CD4-positive, CD25-positive, alpha-beta regulatory T cell (primary cell): Measurements from ENCODE around the gene LRRC37A. TPM values are rescaled to one million over a fixed set of nuclear protein-coding genes. Genes with fewer than 3 reads are reported as not detected.
"Not testable (repeated sequence)": the region's sequence is repeated elsewhere in the genome, so short reads cannot be mapped to it uniquely, and the experiment has no call there.

ENCODE experiments used
- ATAC-seq, 2 donors: fragments of 150-1000 bp; cut with Tn5 transposase; one replicate each; pipeline ENCODE4 v1.10.0; 2021; ENCODE audit warnings: low read depth in 2 of 2, moderate number of reproducible peaks in 2 of 2, moderate library complexity in 1 of 2
- DNase-seq, 3 donors: peaks; one replicate each; pipeline versions ENCODE4 v3.0.0 to v3.0.0-alpha.2; 2012 to 2022; ENCODE audit warnings: mixed read lengths in 1 of 3
- H3K27ac ChIP-seq: one replicate; pipeline ENCODE4 v1.7.0; 2013; ENCODE audit warnings: mild to moderate bottlenecking, low read length; ENCODE audit not compliant: insufficient read depth, poor library complexity, severe bottlenecking
- H3K27me3 ChIP-seq: one replicate; pipeline ENCODE4 v1.7.0; 2013; ENCODE audit warnings: low read length; ENCODE audit not compliant: control insufficient read depth, insufficient read depth
- H3K36me3 ChIP-seq: one replicate; pipeline ENCODE4 v1.7.0; 2013; ENCODE audit warnings: mild to moderate bottlenecking, low read length, moderate library complexity; ENCODE audit not compliant: control insufficient read depth, insufficient read depth
- H3K4me1 ChIP-seq: 2 replicates; pipeline ENCODE4 v1.7.0; 2013; ENCODE audit warnings: mild to moderate bottlenecking, low read length; ENCODE audit not compliant: insufficient read depth, control insufficient read depth, poor library complexity, severe bottlenecking
- H3K4me3 ChIP-seq: one replicate; pipeline ENCODE4 v1.7.0; 2013; ENCODE audit warnings: low read depth, mild to moderate bottlenecking, low read length, moderate library complexity
- H3K9me3 ChIP-seq, 2 experiments: 1 replicate in 1 of 2; 2 replicates in 1 of 2; pipeline ENCODE4 v1.7.0; 2013; ENCODE audit warnings: low read length in 2 of 2, mild to moderate bottlenecking in 1 of 2, moderate library complexity in 1 of 2; ENCODE audit not compliant: control insufficient read depth in 2 of 2
- H3K27ac Mint-ChIP-seq, 3 donors: one replicate each; pipeline ENCODE4 v1.8.0; 2020 to 2022; ENCODE audit warnings: mild to moderate bottlenecking in 3 of 3, mixed read lengths in 3 of 3, moderate library complexity in 2 of 3
- H3K27me3 Mint-ChIP-seq: one replicate; pipeline ENCODE4 v1.8.0; 2022; ENCODE audit warnings: mild to moderate bottlenecking, mixed read lengths
- H3K36me3 Mint-ChIP-seq: one replicate; pipeline ENCODE4 v1.8.0; 2020; ENCODE audit warnings: mixed read lengths
- H3K4me1 Mint-ChIP-seq, 4 donors: one replicate each; pipeline ENCODE4 v1.8.0; 2020 to 2022; ENCODE audit warnings: mixed read lengths in 4 of 4, mild to moderate bottlenecking in 1 of 4
- H3K4me3 Mint-ChIP-seq, 4 donors: one replicate each; pipeline ENCODE4 v1.8.0; 2020 to 2022; ENCODE audit warnings: mild to moderate bottlenecking in 4 of 4, mixed read lengths in 4 of 4, moderate library complexity in 3 of 4
- H3K9me3 Mint-ChIP-seq, 7 donors: one replicate each; pipeline ENCODE4 v1.8.0; 2020 to 2022; ENCODE audit warnings: mixed read lengths in 7 of 7, mild to moderate bottlenecking in 3 of 7, moderate library complexity in 2 of 7
- polyA plus RNA-seq, 4 donors: library from polyadenylated mRNA; unstranded; fragments of 300-500 nt; fragmentation: Illumina TruSeq; gene quantifications; one replicate each; pipeline ENCODE4 v1.2.3, GENCODE V29; 2021
- total RNA-seq: library from RNA; stranded (reverse); gene quantifications from one replicate; pipeline ENCODE4 v1.2.3, GENCODE V29; 2022

The LRRC37A gene
- total and polyA plus RNA-seq, 5 donors from 2014 or later = 0.52 to 33.0 (median 1.0) TPM

DNA sequence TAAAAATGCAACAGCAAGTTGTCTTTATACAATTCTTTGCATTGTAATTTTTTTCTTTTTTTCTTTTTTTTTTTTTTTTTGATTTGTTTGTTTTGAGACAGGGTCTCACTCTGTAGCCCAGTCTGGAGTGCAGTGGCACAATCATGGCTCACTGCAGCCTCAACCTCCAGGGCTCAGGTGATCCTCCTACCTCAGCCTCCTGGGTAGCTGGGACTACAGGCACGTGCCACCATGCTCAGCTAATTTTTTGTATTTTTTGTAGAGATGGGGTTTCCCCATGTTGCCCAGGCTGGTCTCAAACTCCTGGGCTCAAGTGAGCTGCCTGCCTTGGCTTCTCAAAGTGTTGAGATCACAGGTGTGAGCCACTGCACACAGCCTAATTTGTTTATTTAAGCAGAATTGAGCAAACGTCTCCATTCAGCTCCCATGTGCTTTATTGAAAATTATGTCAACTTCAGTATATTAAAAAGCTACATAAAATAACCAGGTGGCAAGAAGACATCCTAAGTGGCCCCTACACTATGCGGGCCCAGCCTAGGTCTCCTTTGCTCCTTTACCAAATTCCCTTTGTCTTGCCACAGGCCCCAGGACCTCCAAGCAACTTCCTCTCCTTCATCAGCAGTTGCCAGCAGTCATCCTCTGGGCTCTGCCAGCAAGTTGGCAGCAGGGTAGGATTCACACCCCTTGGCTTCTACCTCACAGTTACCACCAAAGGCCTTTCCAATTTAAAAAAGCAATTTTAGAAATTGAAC, 18.0 kb upstream of the LRRC37A start:
- H3K9me3 Mint-ChIP-seq, H3K36me3 Mint-ChIP-seq, H3K27ac ChIP-seq, H3K4me3 ChIP-seq, H3K4me1 ChIP-seq, H3K27me3 ChIP-seq, ATAC-seq, H3K36me3 ChIP-seq, H3K4me1 Mint-ChIP-seq, DNase-seq, H3K27ac Mint-ChIP-seq, H3K9me3 ChIP-seq: not testable (repeated sequence)
- Mint-ChIP-seq H3K27me3 (peaks cover 37% of the 10 kb centered on the region), H3K4me3 (peak overlapping the region in 1 of 4 donors; percentile 1)

DNA sequence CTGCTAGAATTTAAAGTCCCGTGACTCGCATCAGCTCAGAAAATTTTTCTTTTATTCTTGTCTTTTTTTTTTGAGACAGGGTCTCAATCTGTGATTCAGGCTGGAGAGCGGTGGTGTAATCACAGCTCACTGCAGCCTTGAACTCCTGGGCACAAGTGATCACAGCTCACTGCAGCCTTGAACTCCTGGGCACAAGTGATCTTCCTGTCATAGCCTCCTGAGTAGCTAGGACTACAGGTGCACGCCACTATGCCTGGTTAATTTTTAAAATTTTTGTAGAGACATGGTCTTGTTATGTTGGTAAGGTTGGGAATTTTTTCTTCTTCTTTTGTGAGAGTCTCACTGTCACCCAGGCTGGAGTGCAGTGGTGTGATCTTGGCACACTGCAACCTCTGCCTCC, 13.6 kb upstream of the LRRC37A start:
- not testable (repeated sequence) for H3K36me3 ChIP-seq, H3K9me3 Mint-ChIP-seq, H3K4me3 ChIP-seq, H3K27ac Mint-ChIP-seq, DNase-seq, H3K4me1 ChIP-seq, H3K9me3 ChIP-seq, H3K27me3 Mint-ChIP-seq, H3K36me3 Mint-ChIP-seq, H3K27me3 ChIP-seq, H3K27ac ChIP-seq, H3K4me3 Mint-ChIP-seq, ATAC-seq
- H3K4me1 Mint-ChIP-seq = peaks cover 0 to 16% (median 3%) of the 10 kb centered on the region in 4 donors

DNA sequence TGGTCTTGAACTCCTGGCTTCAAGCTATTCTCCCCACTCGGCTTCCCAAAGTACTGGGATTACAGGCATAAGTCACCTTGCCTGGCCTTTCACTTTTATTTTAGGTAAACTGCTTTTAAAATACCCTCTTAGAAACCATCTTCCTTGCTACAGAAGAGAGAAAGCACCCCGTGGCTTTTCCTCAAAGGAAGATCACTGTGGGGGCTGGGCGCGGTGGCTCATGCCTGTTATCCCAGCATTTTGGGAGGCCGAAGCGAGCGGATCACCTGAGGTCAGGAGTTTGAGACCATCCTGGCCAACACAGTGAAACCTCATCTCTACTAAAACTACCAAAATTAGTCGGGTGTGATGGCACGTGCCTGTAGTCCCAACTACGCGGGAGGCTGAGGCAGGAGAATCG, 12.3 kb upstream of the LRRC37A start:
- H3K4me3 Mint-ChIP-seq, H3K4me1 ChIP-seq, H3K4me3 ChIP-seq, H3K9me3 Mint-ChIP-seq, H3K27ac Mint-ChIP-seq, H3K27ac ChIP-seq, DNase-seq, H3K36me3 ChIP-seq, H3K36me3 Mint-ChIP-seq, ATAC-seq, H3K27me3 ChIP-seq, H3K27me3 Mint-ChIP-seq, H3K9me3 ChIP-seq: not testable (repeated sequence)
- H3K4me1 Mint-ChIP-seq = peaks cover 0 to 22% (median 10%) of the 10 kb centered on the region in 4 donors

GRCh38 chr17:46284467-46284866, 10.5 kb upstream of the LRRC37A start:
- H3K27me3 ChIP-seq, H3K36me3 Mint-ChIP-seq, H3K9me3 ChIP-seq, H3K27ac ChIP-seq, H3K36me3 ChIP-seq, H3K4me3 Mint-ChIP-seq, H3K4me3 ChIP-seq, H3K4me1 ChIP-seq, H3K27me3 Mint-ChIP-seq, DNase-seq, H3K9me3 Mint-ChIP-seq: not testable (repeated sequence)
- peak overlapping the region in 1 of 3 donors; percentile 45 for H3K27ac Mint-ChIP-seq
- peak; percentile 58 to 63 for ATAC-seq
- peaks cover 0 to 22% (median 10%) of the 10 kb centered on the region in 4 donors for H3K4me1 Mint-ChIP-seq

GRCh38 chr17:46285500-46285899, 9.4 kb upstream of the LRRC37A start:
- H3K4me3 Mint-ChIP-seq, H3K9me3 Mint-ChIP-seq, H3K27ac Mint-ChIP-seq, H3K36me3 ChIP-seq, H3K27ac ChIP-seq, DNase-seq, H3K9me3 ChIP-seq, H3K27me3 ChIP-seq, ATAC-seq, H3K4me3 ChIP-seq, H3K27me3 Mint-ChIP-seq, H3K36me3 Mint-ChIP-seq, H3K4me1 ChIP-seq: not testable (repeated sequence)
- H3K4me1 Mint-ChIP-seq = peaks cover 0 to 19% (median 10%) of the 10 kb centered on the region in 4 donors

DNA sequence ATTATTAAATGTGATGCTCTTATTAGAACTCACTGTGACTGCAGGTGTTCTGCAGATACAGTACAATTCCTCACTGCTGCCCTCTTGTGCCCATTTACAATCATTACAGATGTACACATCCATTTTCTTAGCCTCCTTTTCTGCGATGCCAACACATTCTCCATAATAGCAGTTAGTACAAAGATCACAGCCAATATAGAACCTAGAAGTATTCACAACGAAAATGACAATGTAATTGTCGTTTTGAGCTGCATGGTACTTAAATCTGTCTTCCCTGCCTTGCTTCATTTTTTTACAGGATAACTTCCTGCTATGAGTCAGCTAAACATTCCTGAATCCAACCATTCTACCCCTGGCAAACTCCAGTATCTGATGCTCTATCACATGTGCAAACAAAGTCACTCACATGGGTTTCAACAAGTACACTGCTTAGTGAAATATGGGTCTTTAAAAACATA, 8.1 kb upstream of the LRRC37A start:
- ATAC-seq (peak; percentile 84 to 91), DNase-seq (peak; percentile 58 to 85 (median 85))
- Mint-ChIP-seq H3K27ac (peak overlapping the region in 2 of 3 donors; percentile 7 to 13), H3K4me1 (peaks cover 0 to 28% (median 11%) of the 10 kb centered on the region in 4 donors), H3K4me3 (peak overlapping the region in 1 of 4 donors; percentile 12)
- not testable (repeated sequence) for H3K4me3 ChIP-seq, H3K27me3 Mint-ChIP-seq, H3K9me3 ChIP-seq, H3K36me3 Mint-ChIP-seq, H3K27me3 ChIP-seq, H3K4me1 ChIP-seq, H3K27ac ChIP-seq, H3K9me3 Mint-ChIP-seq, H3K36me3 ChIP-seq

GRCh38 chr17:46287587-46287986, 7.3 kb upstream of the LRRC37A start:
- not testable (repeated sequence) for H3K36me3 Mint-ChIP-seq, H3K4me3 Mint-ChIP-seq, ATAC-seq, DNase-seq, H3K27ac Mint-ChIP-seq, H3K4me1 ChIP-seq, H3K27me3 ChIP-seq, H3K36me3 ChIP-seq, H3K9me3 ChIP-seq, H3K27me3 Mint-ChIP-seq, H3K9me3 Mint-ChIP-seq, H3K27ac ChIP-seq, H3K4me3 ChIP-seq
- peaks cover 0 to 28% (median 11%) of the 10 kb centered on the region in 4 donors for H3K4me1 Mint-ChIP-seq

- not testable (repeated sequence) for H3K27me3 ChIP-seq, H3K36me3 ChIP-seq, H3K4me1 ChIP-seq, H3K27ac ChIP-seq, H3K36me3 Mint-ChIP-seq, H3K9me3 Mint-ChIP-seq, H3K9me3 ChIP-seq, H3K27me3 Mint-ChIP-seq, H3K4me3 ChIP-seq
- Mint-ChIP-seq H3K27ac (peak overlapping the region in 2 of 3 donors; percentile 54 to 68), H3K4me1 (peaks cover 0 to 16% (median 7%) of the 10 kb centered on the region in 4 donors), H3K4me3 (peak overlapping the region in 2 of 4 donors; percentile 24 to 29)
- DNase-seq (peak in 1 of 3 donors; percentile 16), ATAC-seq (peak; percentile 38 to 45)
Observed at GRCh38 chr17:46290906-46291546, 3.9 kb upstream of the LRRC37A start.
